ENCODE measurements around the gene BRCC3. TPM values are rescaled to one million over a fixed set of nuclear protein-coding genes. Genes with fewer than 3 reads are reported as not detected.

Gene BRCC3
- total and polyA plus RNA-seq, 10 of the 15 experiments (the other 5 are each of a cell fraction or from before 2014, with no cell fraction given): 15.5 to 57.5 (median 35.6) TPM

DNA sequence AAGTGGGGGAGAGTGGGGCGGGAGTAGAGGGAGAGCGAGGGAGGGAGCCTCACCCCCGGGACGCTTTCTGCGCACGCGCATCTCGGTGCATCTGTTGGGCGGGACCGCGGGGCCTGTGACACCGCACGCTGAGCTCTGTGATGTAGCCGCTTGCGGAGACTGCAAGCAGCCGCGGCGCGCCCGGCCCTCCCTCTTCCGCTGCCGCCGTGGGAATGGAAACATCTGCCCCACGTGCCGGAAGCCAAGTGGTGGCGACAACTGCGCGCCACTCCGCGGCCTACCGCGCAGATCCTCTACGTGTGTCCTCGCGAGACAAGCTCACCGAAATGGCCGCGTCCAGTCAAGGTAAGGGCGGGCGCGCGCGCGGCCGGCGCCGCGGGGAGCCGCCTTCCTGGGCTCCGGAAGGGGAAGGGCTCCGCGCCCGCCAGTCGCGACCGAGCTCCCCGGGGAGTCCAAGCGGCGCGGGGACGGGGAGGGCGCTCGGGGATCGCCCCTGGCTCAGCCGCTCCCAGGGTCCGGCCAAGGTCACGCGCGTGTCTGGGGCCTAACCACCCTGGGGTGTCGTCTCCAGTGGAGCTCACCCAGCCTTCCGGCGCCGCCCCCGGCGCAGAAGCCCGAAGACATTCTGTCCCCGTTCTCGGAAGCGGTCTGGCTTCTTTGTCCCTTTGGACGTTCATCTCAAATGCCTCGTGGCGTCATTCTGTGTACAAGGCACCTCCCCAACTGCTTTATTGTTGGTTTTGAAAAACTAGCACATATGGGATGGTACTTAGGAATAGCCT is 44.4 kb upstream of the BRCC3 start, which contains the start of gene FUNDC2 (continued):
- TF ChIP-seq SP1 (IDR thresholded peaks at IDR 0.05; ENCODE audit: low read depth, low read length): no peak
- peak; percentile 71 for TF ChIP-seq SMAD5 (IDR thresholded peaks at IDR 0.05; ENCODE audit: low read depth)
- peak; percentile 89 for TF ChIP-seq YY1 (IDR thresholded peaks at IDR 0.05; ENCODE audit: low read depth, low read length)
- TF ChIP-seq ZNF207 (IDR thresholded peaks at IDR 0.05; ENCODE audit: borderline replicate concordance): peak; percentile 72; the same call in 1 of the 2 replicates
- TF ChIP-seq POLR2AphosphoS2 (IDR thresholded peaks at IDR 0.05; ENCODE audit: low read depth, low read length): peak; percentile 60; the same call in 1 of the 2 replicates
- peak; percentile 61; the same call in 1 of the 3 replicates for TF ChIP-seq POU2F2 (IDR thresholded peaks at IDR 0.05; ENCODE audit: borderline replicate concordance, low read depth, low read length)
- no peak for TF ChIP-seq SUZ12 (IDR thresholded peaks at IDR 0.05; ENCODE audit: unreplicated experiment)
- TF ChIP-seq BCL11A (IDR thresholded peaks at IDR 0.05; ENCODE audit: low read depth, low read length): 0 out of 2 replicates have a peak, but pooled peaks have one; percentile 5
- peak; percentile 88 for TF ChIP-seq POLR2A (IDR thresholded peaks at IDR 0.05; ENCODE audit: low read depth, low read length)
- peak; percentile 82; the same call in 1 of the 2 replicates for TF ChIP-seq CREM (IDR thresholded peaks at IDR 0.05; ENCODE audit: low read depth)
- TF ChIP-seq BHLHE40 (IDR thresholded peaks at IDR 0.05; ENCODE audit: borderline replicate concordance in 1 of 2, low read depth in 2 of 2, low read length in 1 of 2): peak; percentile 70 to 94
- no peak for TF ChIP-seq BMI1 (IDR thresholded peaks at IDR 0.05; ENCODE audit: borderline replicate concordance)
- TF ChIP-seq STAT1 (conservative IDR thresholded peaks at IDR 0.05): peak; percentile 84; the same call in 1 of the 2 replicates
- TF ChIP-seq, protein P1, sequence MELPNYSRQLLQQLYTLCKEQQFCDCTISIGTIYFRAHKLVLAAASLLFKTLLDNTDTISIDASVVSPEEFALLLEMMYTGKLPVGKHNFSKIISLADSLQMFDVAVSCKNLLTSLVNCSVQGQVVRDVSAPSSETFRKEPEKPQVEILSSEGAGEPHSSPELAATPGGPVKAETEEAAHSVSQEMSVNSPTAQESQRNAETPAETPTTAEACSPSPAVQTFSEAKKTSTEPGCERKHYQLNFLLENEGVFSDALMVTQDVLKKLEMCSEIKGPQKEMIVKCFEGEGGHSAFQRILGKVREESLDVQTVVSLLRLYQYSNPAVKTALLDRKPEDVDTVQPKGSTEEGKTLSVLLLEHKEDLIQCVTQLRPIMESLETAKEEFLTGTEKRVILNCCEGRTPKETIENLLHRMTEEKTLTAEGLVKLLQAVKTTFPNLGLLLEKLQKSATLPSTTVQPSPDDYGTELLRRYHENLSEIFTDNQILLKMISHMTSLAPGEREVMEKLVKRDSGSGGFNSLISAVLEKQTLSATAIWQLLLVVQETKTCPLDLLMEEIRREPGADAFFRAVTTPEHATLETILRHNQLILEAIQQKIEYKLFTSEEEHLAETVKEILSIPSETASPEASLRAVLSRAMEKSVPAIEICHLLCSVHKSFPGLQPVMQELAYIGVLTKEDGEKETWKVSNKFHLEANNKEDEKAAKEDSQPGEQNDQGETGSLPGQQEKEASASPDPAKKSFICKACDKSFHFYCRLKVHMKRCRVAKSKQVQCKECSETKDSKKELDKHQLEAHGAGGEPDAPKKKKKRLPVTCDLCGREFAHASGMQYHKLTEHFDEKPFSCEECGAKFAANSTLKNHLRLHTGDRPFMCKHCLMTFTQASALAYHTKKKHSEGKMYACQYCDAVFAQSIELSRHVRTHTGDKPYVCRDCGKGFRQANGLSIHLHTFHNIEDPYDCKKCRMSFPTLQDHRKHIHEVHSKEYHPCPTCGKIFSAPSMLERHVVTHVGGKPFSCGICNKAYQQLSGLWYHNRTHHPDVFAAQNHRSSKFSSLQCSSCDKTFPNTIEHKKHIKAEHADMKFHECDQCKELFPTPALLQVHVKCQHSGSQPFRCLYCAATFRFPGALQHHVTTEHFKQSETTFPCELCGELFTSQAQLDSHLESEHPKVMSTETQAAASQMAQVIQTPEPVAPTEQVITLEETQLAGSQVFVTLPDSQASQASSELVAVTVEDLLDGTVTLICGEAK (IDR thresholded peaks at IDR 0.05; ENCODE audit: borderline replicate concordance): peak; percentile 46; the same call in 1 of the 2 replicates
- TF ChIP-seq, protein P2, sequence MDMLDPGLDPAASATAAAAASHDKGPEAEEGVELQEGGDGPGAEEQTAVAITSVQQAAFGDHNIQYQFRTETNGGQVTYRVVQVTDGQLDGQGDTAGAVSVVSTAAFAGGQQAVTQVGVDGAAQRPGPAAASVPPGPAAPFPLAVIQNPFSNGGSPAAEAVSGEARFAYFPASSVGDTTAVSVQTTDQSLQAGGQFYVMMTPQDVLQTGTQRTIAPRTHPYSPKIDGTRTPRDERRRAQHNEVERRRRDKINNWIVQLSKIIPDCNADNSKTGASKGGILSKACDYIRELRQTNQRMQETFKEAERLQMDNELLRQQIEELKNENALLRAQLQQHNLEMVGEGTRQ (IDR thresholded peaks at IDR 0.05; ENCODE audit: borderline replicate concordance, low read depth, low read length): peak; percentile 23
- TF ChIP-seq, protein P3, sequence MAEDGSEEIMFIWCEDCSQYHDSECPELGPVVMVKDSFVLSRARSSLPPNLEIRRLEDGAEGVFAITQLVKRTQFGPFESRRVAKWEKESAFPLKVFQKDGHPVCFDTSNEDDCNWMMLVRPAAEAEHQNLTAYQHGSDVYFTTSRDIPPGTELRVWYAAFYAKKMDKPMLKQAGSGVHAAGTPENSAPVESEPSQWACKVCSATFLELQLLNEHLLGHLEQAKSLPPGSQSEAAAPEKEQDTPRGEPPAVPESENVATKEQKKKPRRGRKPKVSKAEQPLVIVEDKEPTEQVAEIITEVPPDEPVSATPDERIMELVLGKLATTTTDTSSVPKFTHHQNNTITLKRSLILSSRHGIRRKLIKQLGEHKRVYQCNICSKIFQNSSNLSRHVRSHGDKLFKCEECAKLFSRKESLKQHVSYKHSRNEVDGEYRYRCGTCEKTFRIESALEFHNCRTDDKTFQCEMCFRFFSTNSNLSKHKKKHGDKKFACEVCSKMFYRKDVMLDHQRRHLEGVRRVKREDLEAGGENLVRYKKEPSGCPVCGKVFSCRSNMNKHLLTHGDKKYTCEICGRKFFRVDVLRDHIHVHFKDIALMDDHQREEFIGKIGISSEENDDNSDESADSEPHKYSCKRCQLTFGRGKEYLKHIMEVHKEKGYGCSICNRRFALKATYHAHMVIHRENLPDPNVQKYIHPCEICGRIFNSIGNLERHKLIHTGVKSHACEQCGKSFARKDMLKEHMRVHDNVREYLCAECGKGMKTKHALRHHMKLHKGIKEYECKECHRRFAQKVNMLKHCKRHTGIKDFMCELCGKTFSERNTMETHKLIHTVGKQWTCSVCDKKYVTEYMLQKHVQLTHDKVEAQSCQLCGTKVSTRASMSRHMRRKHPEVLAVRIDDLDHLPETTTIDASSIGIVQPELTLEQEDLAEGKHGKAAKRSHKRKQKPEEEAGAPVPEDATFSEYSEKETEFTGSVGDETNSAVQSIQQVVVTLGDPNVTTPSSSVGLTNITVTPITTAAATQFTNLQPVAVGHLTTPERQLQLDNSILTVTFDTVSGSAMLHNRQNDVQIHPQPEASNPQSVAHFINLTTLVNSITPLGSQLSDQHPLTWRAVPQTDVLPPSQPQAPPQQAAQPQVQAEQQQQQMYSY (CRISPR knock-in tag; IDR thresholded peaks at IDR 0.05): no peak
- TF ChIP-seq TAF1 (IDR thresholded peaks at IDR 0.05; ENCODE audit: borderline replicate concordance, low read depth, low read length): peak; percentile 24; the same call in 1 of the 2 replicates
- peak; percentile 26; the same call in 1 of the 2 replicates for TF ChIP-seq NRF1 (conservative IDR thresholded peaks at IDR 0.05; ENCODE audit: low read depth, low read length)
- peak; percentile 83 for TF ChIP-seq MEF2B (IDR thresholded peaks at IDR 0.05; ENCODE audit: partially characterized antibody, poor library complexity, severe bottlenecking)
- TF ChIP-seq NR2F1 (conservative IDR thresholded peaks at IDR 0.05): peak; percentile 80
- peak; percentile 29; the same call in 1 of the 2 replicates for TF ChIP-seq NR2C1 (IDR thresholded peaks at IDR 0.05)
- no peak for TF ChIP-seq MYB (IDR thresholded peaks at IDR 0.05; ENCODE audit: borderline replicate concordance, low read depth, low read length)
